Astrocyte of the spinal cord (primary cell): ENCODE measurements around the gene SGPL1.

ENCODE experiments used
- DNase-seq: peaks from one replicate; pipeline ENCODE4 v3.0.0; 2011; ENCODE audit warnings: low read depth, low spot score
- H3K4me3 ChIP-seq: 2 replicates; pipeline ENCODE4 v1.5.1; 2011; ENCODE audit warnings: low read depth, mild to moderate bottlenecking, low read length, moderate library complexity
- CTCF ChIP-seq: IDR thresholded peaks from 2 replicates; pipeline ENCODE4 v1.5.1; 2012; ENCODE audit warnings: low read depth, mild to moderate bottlenecking, low read length, inconsistent platforms
- in situ Hi-C: cut with HindIII; loops from 2 replicates; pipeline ENCODE4 v1.10.0; 2017; ENCODE audit warnings: low sequenced_read_pairs

The SGPL1 gene

GRCh38 chr10:70910486-70911341, 95.0 kb downstream of the SGPL1 start:
- no peak for DNase-seq
- no peak for TF ChIP-seq CTCF
- in situ Hi-C loops: no loop called here
- H3K4me3 ChIP-seq: no peak overlapping the region

GRCh38 chr10:70911386-70911785, 95.6 kb downstream of the SGPL1 start:
- no peak for DNase-seq
- no peak for TF ChIP-seq CTCF
- in situ Hi-C loops: no loop called here
- no peak overlapping the region for H3K4me3 ChIP-seq

- in situ Hi-C loops: no loop called here
- DNase-seq: no peak
- H3K4me3 ChIP-seq: no peak overlapping the region
- TF ChIP-seq CTCF: no peak
These were observed 96.8 kb downstream of the SGPL1 start for GRCh38 chr10:70912556-70912955.

- H3K4me3 ChIP-seq: no peak overlapping the region
- DNase-seq: no peak
- TF ChIP-seq CTCF: no peak
- in situ Hi-C loops: no loop called here
These were observed 97.6 kb downstream of the SGPL1 start for GRCh38 chr10:70913191-70913892.

- no peak overlapping the region for H3K4me3 ChIP-seq
- in situ Hi-C loops: no loop called here
- TF ChIP-seq CTCF: no peak
- DNase-seq: no peak
These were observed 98.1 kb downstream of the SGPL1 start for GRCh38 chr10:70913893-70914240.

GRCh38 chr10:70914316-70914864, 98.6 kb downstream of the SGPL1 start:
- in situ Hi-C loops: no loop called here
- no peak for TF ChIP-seq CTCF
- no peak overlapping the region for H3K4me3 ChIP-seq
- DNase-seq: no peak
